NT2/D1 (cell line): ENCODE measurements around the gene TERB1.

ENCODE experiments used
- SUZ12 ChIP-seq: IDR thresholded peaks from 2 replicates; pipeline ENCODE4 v1.6.1; 2011; ENCODE audit not compliant: insufficient read length, insufficient read depth; ENCODE audit errors: extremely low read depth
- YY1 ChIP-seq: IDR thresholded peaks from 2 replicates; pipeline ENCODE4 v1.6.1; 2011; ENCODE audit not compliant: insufficient read length, insufficient read depth

GRCh38 chr16:66746048-66746447 is 55.3 kb downstream of the TERB1 start:
- no peak for TF ChIP-seq YY1
- TF ChIP-seq SUZ12 = no peak
